Measurements from ENCODE around the gene ARHGAP21.
A peak's percentile ranks its signal among the peaks of the same experiment; 100 is the strongest.
"Not testable (repeated sequence)": the region's sequence is repeated elsewhere in the genome, so short reads cannot be mapped to it uniquely, and the experiment has no call there.

ARHGAP21 gene

GRCh38 chr10:24642921-24643678 lies 80.6 kb downstream of the ARHGAP21 start:
- peak; percentile 63 for DNase-seq (ENCODE audit: low spot score)
- peak; percentile 88 for FAIRE-seq

- FAIRE-seq, result no peak
Measured at GRCh38 chr10:24639124-24639523, 84.6 kb downstream of the ARHGAP21 start.

GRCh38 chr10:24625778-24626177 lies 97.9 kb downstream of the ARHGAP21 start:
- DNase-seq (ENCODE audit: low spot score) (no peak), FAIRE-seq (no peak)

More at GRCh38 chr10:24639124-24639523, 84.6 kb downstream of the ARHGAP21 start:
- no peak for DNase-seq (ENCODE audit: low spot score)

GRCh38 chr10:24623383-24623782 lies 100.3 kb downstream of the ARHGAP21 start:
- FAIRE-seq, result no peak

GRCh38 chr10:24622781-24623301 lies 100.8 kb downstream of the ARHGAP21 start:
- DNase-seq (ENCODE audit: low spot score) (no peak), FAIRE-seq (no peak)

More at GRCh38 chr10:24623383-24623782, 100.3 kb downstream of the ARHGAP21 start:
- no peak for DNase-seq (ENCODE audit: low spot score)

GRCh38 chr10:24621035-24621795 lies 102.5 kb downstream of the ARHGAP21 start:
- FAIRE-seq; DNase-seq (ENCODE audit: low spot score): not testable (repeated sequence)

GRCh38 chr10:24619994-24620310 lies 103.7 kb downstream of the ARHGAP21 start:
- not testable (repeated sequence) for FAIRE-seq

GRCh38 chr10:24619291-24619993 lies 104.2 kb downstream of the ARHGAP21 start:
- FAIRE-seq; DNase-seq (ENCODE audit: low spot score): not testable (repeated sequence)

More at GRCh38 chr10:24619994-24620310, 103.7 kb downstream of the ARHGAP21 start:
- not testable (repeated sequence) for DNase-seq (ENCODE audit: low spot score)

- no peak for DNase-seq (ENCODE audit: low spot score)
- no peak for FAIRE-seq
Measured at GRCh38 chr10:24618401-24618800, 105.3 kb downstream of the ARHGAP21 start.

GRCh38 chr10:24617771-24618396 lies 105.8 kb downstream of the ARHGAP21 start:
- FAIRE-seq, result no peak
- DNase-seq (ENCODE audit: low spot score), result peak; percentile 36

GRCh38 chr10:24616536-24616935 lies 107.2 kb downstream of the ARHGAP21 start:
- FAIRE-seq (no peak), DNase-seq (ENCODE audit: low spot score) (no peak)

- peak; percentile 26 for FAIRE-seq
- DNase-seq (ENCODE audit: low spot score), result no peak
Measured at GRCh38 chr10:24606021-24606420, 117.7 kb downstream of the ARHGAP21 start.

GRCh38 chr10:24605141-24605540 lies 118.5 kb downstream of the ARHGAP21 start:
- DNase-seq (ENCODE audit: low spot score), result no peak
- FAIRE-seq, result no peak

GRCh38 chr10:24603333-24603732 lies 120.4 kb downstream of the ARHGAP21 start:
- FAIRE-seq, result peak; percentile 68

GRCh38 chr10:24597961-24598360 lies 125.7 kb downstream of the ARHGAP21 start:
- FAIRE-seq (no peak), DNase-seq (ENCODE audit: low spot score) (no peak)

More at GRCh38 chr10:24603333-24603732, 120.4 kb downstream of the ARHGAP21 start:
- peak; percentile 59 for DNase-seq (ENCODE audit: low spot score)

- FAIRE-seq (no peak), DNase-seq (ENCODE audit: low spot score) (no peak)
Measured at GRCh38 chr10:24597426-24597825, 126.3 kb downstream of the ARHGAP21 start.

GRCh38 chr10:24596217-24596930 lies 127.3 kb downstream of the ARHGAP21 start:
- no peak for FAIRE-seq
- DNase-seq (ENCODE audit: low spot score), result no peak

GRCh38 chr10:24590697-24591457 lies 132.8 kb downstream of the ARHGAP21 start:
- DNase-seq (ENCODE audit: low spot score), result no peak
- FAIRE-seq, result no peak

GRCh38 chr10:24589265-24589664 lies 134.4 kb downstream of the ARHGAP21 start:
- DNase-seq (ENCODE audit: low spot score), result no peak
- no peak for FAIRE-seq

GRCh38 chr10:24579906-24580305 lies 143.8 kb downstream of the ARHGAP21 start:
- no peak for FAIRE-seq

More at GRCh38 chr10:24579906-24580305, 143.8 kb downstream of the ARHGAP21 start:
- DNase-seq (ENCODE audit: low spot score), result no peak
